ENCODE measurements around the gene CAPZB. TPM values are rescaled to one million over a fixed set of nuclear protein-coding genes. Genes with fewer than 3 reads are reported as not detected.

CAPZB gene
- total RNA-seq, 1 experiment from 2014 or later, result 198 TPM

DNA sequence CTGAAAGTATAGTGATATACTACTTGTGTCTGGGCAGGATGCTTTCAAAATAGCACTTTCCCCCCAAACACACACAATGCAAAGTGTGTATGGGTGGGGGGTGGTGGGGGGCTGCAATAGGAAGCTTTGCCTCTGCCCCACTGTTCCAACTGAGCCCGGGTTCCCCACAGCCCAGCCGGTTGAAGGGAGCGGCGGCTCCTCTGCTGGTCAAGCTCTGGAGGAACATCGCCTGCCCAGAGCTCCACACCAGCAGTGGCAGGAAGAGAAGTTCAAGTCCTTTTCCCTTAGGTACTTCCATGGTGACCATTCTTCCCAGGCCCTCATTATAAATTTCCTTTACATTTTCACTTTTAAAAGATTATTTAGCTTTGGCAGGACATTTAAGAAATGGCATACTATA, 74.9 kb downstream of the CAPZB start:
- DNase-seq, result no peak
- Mint-ChIP-seq H3K4me1 (ENCODE audit: low read depth, unreplicated experiment) (peaks cover 7% of the 10 kb centered on the region), H3K4me3 (ENCODE audit: low read depth, unreplicated experiment) (no peak overlapping the region), H3K36me3 (ENCODE audit: insufficient read depth, unreplicated experiment) (peaks cover 16% of the 10 kb centered on the region), H3K27me3 (ENCODE audit: unreplicated experiment) (no peaks in the 10 kb centered on the region), H3K9me3 (ENCODE audit: low read depth, unreplicated experiment) (no peaks in the 10 kb centered on the region), H3K27ac (ENCODE audit: unreplicated experiment) (no peak overlapping the region)
- intact Hi-C loops (cut with micrococcal nuclease; ENCODE audit: unreplicated experiment), result no loop called here
- no TSS peak for BruUV-seq (replicated peaks)
- TF ChIP-seq, protein P1, sequence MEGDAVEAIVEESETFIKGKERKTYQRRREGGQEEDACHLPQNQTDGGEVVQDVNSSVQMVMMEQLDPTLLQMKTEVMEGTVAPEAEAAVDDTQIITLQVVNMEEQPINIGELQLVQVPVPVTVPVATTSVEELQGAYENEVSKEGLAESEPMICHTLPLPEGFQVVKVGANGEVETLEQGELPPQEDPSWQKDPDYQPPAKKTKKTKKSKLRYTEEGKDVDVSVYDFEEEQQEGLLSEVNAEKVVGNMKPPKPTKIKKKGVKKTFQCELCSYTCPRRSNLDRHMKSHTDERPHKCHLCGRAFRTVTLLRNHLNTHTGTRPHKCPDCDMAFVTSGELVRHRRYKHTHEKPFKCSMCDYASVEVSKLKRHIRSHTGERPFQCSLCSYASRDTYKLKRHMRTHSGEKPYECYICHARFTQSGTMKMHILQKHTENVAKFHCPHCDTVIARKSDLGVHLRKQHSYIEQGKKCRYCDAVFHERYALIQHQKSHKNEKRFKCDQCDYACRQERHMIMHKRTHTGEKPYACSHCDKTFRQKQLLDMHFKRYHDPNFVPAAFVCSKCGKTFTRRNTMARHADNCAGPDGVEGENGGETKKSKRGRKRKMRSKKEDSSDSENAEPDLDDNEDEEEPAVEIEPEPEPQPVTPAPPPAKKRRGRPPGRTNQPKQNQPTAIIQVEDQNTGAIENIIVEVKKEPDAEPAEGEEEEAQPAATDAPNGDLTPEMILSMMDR (IDR thresholded peaks at IDR 0.05; ENCODE audit: unreplicated experiment), result no peak
- CTCF ChIA-PET, result no interaction called here

DNA sequence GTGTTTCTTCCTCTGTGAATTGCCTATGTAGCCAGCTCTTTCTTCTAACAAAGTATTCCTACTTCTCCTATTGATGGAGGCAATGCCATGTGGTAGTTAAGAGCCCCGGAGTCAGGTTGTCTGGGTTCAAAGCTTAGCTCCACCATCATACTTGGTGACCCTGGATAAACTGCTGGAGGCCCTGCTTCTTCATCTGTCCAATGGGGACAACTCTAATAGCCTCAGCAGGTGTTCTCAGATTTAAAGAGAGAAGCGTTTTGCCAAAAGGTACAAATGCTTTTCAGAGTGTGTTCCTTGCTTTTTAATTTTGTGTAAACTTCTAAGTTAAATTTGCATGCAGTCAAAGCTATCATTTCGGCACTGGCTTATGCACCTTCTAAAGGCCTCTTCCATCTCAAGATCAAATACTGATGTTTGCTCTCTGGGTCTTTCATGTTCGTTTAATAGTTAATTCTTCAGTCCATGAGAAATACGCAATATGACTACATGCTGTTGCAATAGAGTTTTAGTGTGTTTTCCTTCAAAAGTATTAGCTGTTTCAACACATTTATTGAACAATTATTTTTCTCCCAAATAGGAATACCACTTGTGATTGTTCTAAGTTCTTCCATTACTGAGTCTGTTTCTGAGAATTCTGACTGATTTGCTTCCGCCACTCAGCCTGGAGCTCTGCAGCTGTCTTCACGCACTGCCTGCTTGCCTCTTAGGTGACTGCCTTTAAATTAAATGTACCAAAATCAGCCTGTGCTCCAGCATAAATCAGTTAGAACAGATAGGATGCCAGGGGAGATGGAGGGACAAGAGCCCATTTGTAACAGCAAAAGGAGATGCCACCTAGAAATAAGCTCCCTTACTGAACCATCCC, 75.6 kb downstream of the CAPZB start:
- peaks cover 7% of the 10 kb centered on the region for H3K4me1 Mint-ChIP-seq (ENCODE audit: low read depth, unreplicated experiment)
- H3K27ac Mint-ChIP-seq (ENCODE audit: unreplicated experiment), result no peak overlapping the region
- intact Hi-C loops (cut with micrococcal nuclease; ENCODE audit: unreplicated experiment), result no loop called here
- no peaks in the 10 kb centered on the region for H3K9me3 Mint-ChIP-seq (ENCODE audit: low read depth, unreplicated experiment)
- no peak for DNase-seq
- no TSS peak for BruUV-seq (replicated peaks)
- H3K36me3 Mint-ChIP-seq (ENCODE audit: insufficient read depth, unreplicated experiment), result peaks cover 12% of the 10 kb centered on the region
- TF ChIP-seq, protein P1 (IDR thresholded peaks at IDR 0.05; ENCODE audit: unreplicated experiment), result no peak
- CTCF ChIA-PET, result no interaction called here
- no peaks in the 10 kb centered on the region for H3K27me3 Mint-ChIP-seq (ENCODE audit: unreplicated experiment)
- H3K4me3 Mint-ChIP-seq (ENCODE audit: low read depth, unreplicated experiment), result no peak overlapping the region

DNA sequence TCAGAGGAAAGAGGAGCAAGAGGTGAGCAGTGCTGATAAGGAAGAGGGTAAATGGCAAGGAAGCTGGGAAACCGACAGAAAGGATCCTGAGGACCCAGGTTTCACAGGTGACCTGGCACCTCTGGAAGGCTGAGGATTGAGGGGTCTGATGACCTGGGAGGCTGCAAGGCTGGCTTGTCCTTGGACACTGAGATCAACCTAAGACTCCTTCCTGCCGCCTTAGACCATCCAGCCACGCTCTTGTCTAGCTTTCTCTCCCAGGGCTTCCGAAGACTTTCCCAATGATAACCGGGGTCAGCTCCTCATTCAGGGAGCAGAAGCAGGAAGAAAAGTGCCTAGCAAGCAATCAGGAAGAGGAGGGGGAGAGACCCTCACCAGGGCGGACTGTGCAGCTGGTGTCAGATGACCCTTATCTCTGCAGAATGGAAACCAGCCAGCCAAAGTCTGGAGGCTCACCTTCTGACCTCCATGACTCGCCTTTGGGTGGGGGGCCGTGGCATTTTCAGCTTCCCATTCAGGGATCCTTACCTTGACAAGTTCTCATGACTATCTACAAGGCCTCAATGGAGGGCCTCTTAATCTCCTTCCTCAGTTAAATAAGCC, 77.7 kb downstream of the CAPZB start:
- intact Hi-C loops (cut with micrococcal nuclease; ENCODE audit: unreplicated experiment), result no loop called here
- Mint-ChIP-seq H3K27ac (ENCODE audit: unreplicated experiment) (peak overlapping the region; percentile 68), H3K4me1 (ENCODE audit: low read depth, unreplicated experiment) (peaks cover 7% of the 10 kb centered on the region), H3K36me3 (ENCODE audit: insufficient read depth, unreplicated experiment) (peaks cover 9% of the 10 kb centered on the region), H3K9me3 (ENCODE audit: low read depth, unreplicated experiment) (no peaks in the 10 kb centered on the region), H3K4me3 (ENCODE audit: low read depth, unreplicated experiment) (no peak overlapping the region), H3K27me3 (ENCODE audit: unreplicated experiment) (no peaks in the 10 kb centered on the region)
- no peak for DNase-seq
- TF ChIP-seq, protein P1 (IDR thresholded peaks at IDR 0.05; ENCODE audit: unreplicated experiment), result no peak
- CTCF ChIA-PET, result no interaction called here
- no TSS peak for BruUV-seq (replicated peaks)

DNA sequence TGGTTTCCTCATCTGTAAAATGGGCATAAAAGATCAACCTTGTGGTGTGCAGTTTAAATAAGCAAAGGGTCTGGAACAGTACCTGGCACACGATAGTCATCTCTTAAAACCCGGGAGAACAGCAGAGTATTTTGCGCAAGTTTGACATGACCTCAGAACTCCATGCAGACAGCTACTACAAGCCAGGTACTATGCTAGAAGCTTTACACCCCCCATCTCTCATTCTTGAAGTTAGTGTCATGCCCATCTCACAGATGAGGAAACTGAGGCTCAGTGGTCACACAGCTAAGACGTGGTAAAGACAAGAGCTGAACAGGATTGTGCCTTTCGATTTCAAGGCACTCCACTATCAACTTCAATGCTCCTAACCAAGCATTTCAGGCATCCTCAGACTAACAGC, 78.7 kb downstream of the CAPZB start:
- H3K27me3 Mint-ChIP-seq (ENCODE audit: unreplicated experiment), result no peaks in the 10 kb centered on the region
- H3K9me3 Mint-ChIP-seq (ENCODE audit: low read depth, unreplicated experiment), result no peaks in the 10 kb centered on the region
- H3K4me3 Mint-ChIP-seq (ENCODE audit: low read depth, unreplicated experiment), result no peak overlapping the region
- no TSS peak for BruUV-seq (replicated peaks)
- H3K4me1 Mint-ChIP-seq (ENCODE audit: low read depth, unreplicated experiment), result peaks cover 7% of the 10 kb centered on the region
- DNase-seq, result no peak
- TF ChIP-seq, protein P1 (IDR thresholded peaks at IDR 0.05; ENCODE audit: unreplicated experiment), result no peak
- CTCF ChIA-PET, result no interaction called here
- no peak overlapping the region for H3K27ac Mint-ChIP-seq (ENCODE audit: unreplicated experiment)
- H3K36me3 Mint-ChIP-seq (ENCODE audit: insufficient read depth, unreplicated experiment), result peaks cover 9% of the 10 kb centered on the region
- intact Hi-C loops (cut with micrococcal nuclease; ENCODE audit: unreplicated experiment), result no loop called here
